Measurements from ENCODE around the gene THAP3.

DNA sequence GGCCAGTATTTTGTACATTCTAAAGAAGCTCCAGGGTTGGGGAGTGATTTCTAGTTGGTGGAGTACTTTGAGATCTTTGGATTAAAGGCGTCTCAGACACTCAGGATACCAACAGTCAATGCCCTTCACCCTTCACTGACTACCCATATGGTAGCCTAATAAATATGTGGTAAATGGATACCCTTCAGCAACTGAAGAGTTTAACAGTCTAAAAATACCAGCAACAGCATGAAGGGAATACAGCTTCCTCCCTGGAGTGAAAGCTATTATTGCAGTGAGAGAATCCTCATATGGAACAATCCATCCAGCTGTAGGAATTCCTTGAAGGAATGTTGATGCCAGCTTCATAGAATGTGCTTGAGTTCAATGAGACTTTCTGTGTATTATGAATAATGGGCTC lies 50.1 kb downstream of the THAP3 start:
- TF ChIP-seq, protein P1, sequence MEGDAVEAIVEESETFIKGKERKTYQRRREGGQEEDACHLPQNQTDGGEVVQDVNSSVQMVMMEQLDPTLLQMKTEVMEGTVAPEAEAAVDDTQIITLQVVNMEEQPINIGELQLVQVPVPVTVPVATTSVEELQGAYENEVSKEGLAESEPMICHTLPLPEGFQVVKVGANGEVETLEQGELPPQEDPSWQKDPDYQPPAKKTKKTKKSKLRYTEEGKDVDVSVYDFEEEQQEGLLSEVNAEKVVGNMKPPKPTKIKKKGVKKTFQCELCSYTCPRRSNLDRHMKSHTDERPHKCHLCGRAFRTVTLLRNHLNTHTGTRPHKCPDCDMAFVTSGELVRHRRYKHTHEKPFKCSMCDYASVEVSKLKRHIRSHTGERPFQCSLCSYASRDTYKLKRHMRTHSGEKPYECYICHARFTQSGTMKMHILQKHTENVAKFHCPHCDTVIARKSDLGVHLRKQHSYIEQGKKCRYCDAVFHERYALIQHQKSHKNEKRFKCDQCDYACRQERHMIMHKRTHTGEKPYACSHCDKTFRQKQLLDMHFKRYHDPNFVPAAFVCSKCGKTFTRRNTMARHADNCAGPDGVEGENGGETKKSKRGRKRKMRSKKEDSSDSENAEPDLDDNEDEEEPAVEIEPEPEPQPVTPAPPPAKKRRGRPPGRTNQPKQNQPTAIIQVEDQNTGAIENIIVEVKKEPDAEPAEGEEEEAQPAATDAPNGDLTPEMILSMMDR (IDR thresholded peaks at IDR 0.05) = no peak
- TF ChIP-seq POLR2A (IDR thresholded peaks at IDR 0.05) (no peak), EP300 (IDR thresholded peaks at IDR 0.05; ENCODE audit: low read depth) (no peak)
